NCI-H748 (cell line): ENCODE results near the gene ROBO1.

Source experiments
- DNase-seq: peaks from one replicate; lab custom pipeline; 2025; ENCODE audit not compliant: unreplicated experiment; lab: John Stamatoyannopoulos, UW

Gene ROBO1

DNA sequence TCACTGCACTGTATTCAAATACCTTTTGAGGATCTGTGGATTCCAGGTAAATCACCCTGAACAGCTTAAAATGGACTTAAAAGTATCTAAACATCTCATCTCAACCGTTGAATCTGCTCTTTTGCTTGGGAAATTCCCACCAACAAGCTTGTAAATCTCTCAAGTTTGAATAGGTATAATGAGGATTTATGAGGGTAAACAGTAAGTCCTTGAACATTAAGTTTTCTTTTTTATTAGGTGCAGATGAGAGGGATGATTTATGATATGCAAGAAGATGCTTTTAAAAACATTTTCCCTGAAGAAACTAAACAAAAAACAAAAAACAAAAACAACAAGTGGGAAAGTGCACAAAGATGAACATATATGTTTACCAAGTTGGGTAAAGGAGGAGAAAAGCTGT is 290.6 kb downstream of the ROBO1 start:
- DNase-seq = peak; percentile 1

- no peak for DNase-seq
These were observed 293.8 kb downstream of the ROBO1 start for GRCh38 chr3:79473993-79474392.

DNA sequence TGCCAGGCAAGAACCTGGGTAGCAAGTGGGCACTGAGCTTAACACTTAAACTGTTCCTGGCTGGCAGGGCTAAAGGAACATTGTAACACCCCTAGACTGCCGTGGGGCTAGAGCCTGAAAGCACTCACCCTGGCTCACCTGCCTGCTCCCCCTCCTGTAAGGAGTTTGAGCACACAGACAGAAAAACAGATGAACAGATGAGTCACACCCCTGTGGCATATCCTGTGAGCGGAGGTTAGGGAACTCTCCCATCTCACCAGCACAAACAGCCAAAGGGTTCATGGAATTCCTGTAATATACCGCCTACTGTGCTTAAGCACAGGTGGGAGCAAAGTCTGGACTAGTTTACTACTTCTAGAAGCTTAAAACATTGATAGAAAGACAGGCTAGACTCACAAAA is 300.1 kb downstream of the ROBO1 start:
- no peak for DNase-seq

- no peak for DNase-seq
These were observed 306.5 kb downstream of the ROBO1 start for GRCh38 chr3:79461129-79461792.

DNA sequence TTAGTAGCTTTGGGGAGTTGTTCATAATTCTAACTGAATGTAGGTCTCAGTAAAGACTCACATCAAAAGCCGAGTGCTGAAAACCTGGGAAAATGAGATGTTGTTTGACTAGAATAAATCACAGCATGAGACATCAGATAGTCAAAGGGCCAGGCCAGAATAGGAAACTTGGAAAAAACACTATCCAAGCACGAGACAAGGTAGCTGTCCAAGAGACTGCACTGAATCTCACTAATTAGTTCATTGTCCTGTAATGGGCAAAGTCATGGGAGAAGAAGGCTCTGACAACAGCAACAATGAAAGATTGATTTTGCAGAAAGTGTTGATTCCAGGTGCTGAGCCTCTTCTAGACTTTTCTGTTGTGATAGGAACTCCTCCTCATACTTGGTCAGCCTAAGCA is 314.2 kb downstream of the ROBO1 start:
- no peak for DNase-seq

- no peak for DNase-seq
These were observed 331.4 kb downstream of the ROBO1 start for GRCh38 chr3:79436387-79436786.

- no peak for DNase-seq
These were observed 340.7 kb downstream of the ROBO1 start for GRCh38 chr3:79427081-79427480.

GRCh38 chr3:79424811-79425210 is 343.0 kb downstream of the ROBO1 start:
- DNase-seq = no peak

- DNase-seq = no peak
These were observed 344.4 kb downstream of the ROBO1 start for GRCh38 chr3:79423417-79423816.

GRCh38 chr3:79421273-79421672 is 346.5 kb downstream of the ROBO1 start:
- no peak for DNase-seq

DNA sequence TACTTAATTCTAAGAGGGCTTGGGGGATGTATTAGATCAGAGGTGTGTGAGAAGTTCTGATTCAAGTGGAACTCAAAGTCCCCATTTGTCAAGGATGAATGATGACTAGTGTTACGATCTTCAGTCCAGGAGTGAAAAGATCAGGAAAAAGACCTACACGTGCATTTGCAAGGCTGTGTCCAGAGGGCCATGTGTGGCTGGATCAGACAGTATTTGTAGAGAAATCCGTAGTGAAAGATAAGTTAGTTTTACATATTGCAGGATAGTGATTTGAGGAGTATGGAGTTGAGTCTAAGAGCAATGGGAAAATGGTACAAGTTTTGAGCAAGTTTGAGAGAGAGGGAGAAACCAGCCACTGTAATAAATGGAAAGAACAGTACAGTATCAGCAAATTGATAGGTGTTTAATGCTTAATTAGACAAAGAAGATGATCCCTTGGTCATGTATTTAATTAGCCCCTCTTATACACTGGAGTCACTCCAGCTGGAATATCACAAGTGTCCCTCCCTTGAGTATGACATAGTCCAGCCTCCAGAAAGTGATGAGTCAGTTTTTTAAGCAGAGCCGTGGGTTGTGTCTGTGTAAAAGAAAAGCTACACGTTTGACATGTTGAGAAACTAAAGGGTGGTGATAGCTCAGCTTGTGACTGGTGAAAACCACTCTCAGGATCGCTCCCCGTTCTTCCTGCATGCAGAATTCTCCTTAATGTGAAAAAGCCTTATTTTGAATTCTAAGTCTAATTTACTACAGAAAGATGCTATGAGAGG is 348.8 kb downstream of the ROBO1 start:
- no peak for DNase-seq

DNA sequence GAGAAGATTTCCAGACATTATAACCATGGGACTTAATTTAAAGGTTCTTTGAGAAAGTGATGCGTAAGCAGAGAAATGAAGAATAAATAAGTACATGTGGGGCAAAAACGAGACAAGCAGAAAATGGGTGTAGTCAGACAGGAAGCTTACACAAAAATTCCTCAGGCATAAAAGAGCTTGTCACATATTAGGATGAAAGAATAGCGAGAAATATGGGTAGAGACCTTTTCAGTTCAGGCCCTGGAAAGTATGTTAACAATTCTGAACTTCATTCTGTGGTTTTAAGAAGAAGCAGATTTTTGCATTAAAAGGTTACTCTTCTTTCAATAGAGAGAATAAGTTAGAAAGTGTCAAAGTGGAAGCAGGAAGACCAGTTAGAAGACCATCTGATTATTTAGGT is 352.4 kb downstream of the ROBO1 start:
- no peak for DNase-seq

DNA sequence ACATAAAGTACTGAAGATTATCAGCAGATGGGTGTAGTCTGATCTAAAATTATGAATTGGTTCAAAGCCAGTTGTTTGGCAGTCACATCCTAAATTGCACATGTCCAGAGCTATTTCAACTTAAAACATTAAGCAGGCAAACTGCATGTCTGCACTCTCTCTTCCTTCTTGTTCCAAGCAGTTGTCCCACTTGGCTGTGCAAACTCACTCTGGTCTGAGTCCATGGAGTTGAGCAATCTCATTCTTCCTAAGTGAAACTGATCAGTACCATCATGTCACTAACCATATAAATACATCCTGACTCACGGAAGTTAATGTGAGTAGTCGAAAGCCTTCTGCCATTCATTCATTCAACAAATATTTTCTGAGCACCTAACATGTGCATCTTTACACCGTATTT is 353.0 kb downstream of the ROBO1 start:
- no peak for DNase-seq

DNA sequence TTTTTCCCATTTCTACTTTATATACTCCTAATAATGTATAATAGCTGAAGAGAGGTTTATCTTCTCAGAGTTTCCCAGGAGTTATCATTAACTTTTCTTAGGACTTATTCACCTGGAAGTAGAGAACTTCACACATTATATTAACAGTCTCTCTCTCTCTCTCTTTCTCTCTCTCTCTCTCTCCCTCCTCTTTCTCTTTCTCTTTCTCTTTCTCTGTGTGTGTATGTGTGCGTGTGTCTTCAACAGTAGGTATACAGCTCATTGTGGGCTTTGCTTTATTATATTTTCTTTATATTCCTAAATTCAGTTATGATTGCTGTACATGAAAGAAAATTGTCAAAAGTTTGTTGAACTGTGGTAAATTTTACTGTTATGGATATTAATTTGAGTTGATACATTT is 353.8 kb downstream of the ROBO1 start:
- no peak for DNase-seq

- DNase-seq = no peak
These were observed 355.3 kb downstream of the ROBO1 start for GRCh38 chr3:79412537-79412936.

GRCh38 chr3:79410617-79411016 is 357.2 kb downstream of the ROBO1 start:
- DNase-seq = no peak

DNA sequence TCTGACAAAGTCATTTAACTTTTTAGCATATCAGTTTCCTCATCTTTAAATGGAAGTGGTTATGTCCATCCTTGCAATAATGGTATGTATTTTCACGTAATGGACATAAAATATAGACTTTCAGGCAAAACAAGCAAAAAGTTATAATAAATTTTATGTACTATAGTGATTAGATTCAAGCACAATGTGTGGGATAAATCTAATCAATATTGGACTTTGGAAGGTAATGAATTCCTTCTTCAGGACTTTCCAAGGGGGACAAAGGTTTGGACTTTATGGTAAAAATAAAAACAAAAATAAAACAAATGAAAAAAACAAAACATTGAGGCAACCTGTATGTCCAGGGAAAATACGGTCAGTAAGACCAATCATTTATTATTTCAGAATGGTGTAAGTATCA is 357.7 kb downstream of the ROBO1 start:
- DNase-seq = no peak

- no peak for DNase-seq
These were observed 361.6 kb downstream of the ROBO1 start for GRCh38 chr3:79406175-79406574.

DNA sequence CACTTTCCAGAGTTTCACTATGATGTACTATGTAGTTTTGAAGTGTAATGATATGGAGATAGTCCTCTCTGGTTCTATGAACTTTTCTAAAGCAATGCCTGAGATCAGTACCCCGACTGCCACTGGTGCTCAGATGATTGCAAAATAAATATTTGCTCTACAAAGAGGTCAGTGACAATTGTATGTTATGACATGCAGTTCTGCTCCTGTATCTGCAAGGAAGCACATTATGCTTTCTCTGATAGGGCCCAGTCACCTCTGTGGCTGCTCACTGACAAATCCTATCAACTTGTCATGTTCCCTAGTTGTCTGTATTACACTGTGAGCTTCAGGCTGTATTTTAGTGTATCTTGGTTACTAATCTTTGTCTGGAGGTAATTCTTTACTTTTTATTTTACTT is 362.6 kb downstream of the ROBO1 start:
- peak; percentile 39 for DNase-seq

DNA sequence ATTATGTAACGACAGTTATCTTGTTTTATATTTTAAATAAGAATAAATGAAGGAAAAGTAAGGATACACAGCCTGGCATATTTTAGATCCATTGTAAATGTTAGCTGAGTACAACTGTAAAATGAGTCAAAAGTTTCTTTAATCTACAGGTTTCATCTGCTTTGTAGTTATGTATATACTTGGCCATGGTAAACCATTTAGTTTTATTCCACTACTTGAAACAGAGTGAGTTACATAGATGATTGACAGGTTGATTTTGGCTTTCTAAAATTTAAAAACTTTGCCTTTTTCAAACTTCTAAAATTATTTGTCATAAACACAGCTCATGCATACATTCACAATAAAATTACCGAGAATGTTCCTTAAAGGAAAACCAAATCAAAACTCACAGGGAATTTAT is 371.2 kb downstream of the ROBO1 start:
- no peak for DNase-seq

DNA sequence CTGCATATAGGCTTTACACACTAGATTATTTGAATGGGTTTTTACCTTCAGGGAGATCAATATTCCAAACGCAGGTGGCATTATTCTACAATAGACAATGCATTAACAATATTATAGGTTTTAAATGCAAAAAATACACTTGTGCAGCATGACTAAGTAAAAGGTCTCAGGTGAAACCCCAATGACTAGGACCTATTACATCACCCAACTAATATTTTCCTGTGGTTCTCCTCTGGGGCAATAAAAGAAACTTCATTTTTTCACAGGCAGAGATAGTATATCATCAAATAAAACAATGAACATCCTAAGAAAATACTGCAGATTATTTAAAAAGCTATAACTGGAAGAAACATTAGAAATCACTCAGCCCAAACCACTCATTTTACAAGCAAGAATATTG is 375.3 kb downstream of the ROBO1 start:
- DNase-seq = no peak

DNA sequence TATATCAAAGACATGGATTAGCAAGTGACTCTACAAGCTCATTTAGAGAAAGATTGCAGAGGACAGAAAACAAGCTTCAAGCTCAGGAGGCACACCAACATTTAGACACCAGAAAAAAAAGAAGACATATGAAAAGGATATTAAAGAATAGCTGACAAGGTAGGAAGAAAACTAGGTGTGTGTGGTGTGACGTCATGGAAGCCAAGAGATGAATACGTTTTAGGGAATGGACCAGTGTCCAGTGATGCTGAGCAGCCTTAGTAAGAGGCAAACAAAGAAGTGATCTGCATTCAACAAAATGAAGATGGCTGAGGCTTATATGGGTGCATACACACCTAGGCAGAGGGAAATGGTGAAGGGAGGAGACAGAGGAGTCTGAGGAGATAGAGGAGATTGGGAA is 377.4 kb downstream of the ROBO1 start:
- no peak for DNase-seq

DNA sequence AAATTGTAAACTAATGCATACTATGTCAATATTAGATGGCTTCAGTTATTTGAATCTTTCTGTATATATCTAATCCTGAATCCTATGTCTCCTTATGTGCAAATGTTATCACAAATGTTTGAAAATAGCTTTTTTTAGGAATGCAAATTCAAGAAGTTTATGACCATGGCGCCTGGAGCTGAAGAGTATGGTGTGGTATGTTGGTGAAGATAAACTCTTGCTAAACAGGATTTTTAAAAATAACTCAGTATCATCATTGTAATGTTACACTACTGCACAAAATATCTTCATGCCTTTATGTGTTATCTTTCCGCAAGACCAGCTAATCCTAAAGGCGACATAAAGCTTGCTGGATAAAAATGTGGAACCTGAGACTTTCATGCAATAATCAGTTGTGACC is 382.6 kb downstream of the ROBO1 start:
- no peak for DNase-seq
